Tibial nerve (tissue), 3 donors: ENCODE data around the gene THEM4.

ENCODE experiments used
- CTCF ChIP-seq, 5 experiments: fragments of 200-600 bp in 3 of 5; fragments of 450-650 bp in 2 of 5; sonication (generic) in 3 of 5; IDR thresholded peaks; one replicate each; pipeline ENCODE4 v1.5.1; 2016 to 2019; ENCODE audit warnings: antibody characterized with exemption in 5 of 5, mild to moderate bottlenecking in 3 of 5, moderate library complexity in 2 of 5
- POLR2A ChIP-seq, 2 donors: fragments of 450-650 bp; IDR thresholded peaks; one replicate each; pipeline ENCODE4 v1.6.1; 2017; ENCODE audit warnings: antibody characterized with exemption in 2 of 2, mild to moderate bottlenecking in 2 of 2, moderate library complexity in 2 of 2

- TF ChIP-seq CTCF (IDR thresholded peaks at IDR 0.05) = no peak
- no peak for TF ChIP-seq POLR2A (IDR thresholded peaks at IDR 0.05)
Measured at GRCh38 chr1:151852733-151853132, 56.6 kb downstream of the THEM4 start.
